ENCODE measurements around the gene PALS1.

GRCh38 chr14:67232066-67232465 is 9.2 kb upstream of the PALS1 start:
- no peak for TF ChIP-seq POLR2AphosphoS5 (IDR thresholded peaks at IDR 0.05; ENCODE audit: low read depth)
- TF ChIP-seq CTCF (IDR thresholded peaks at IDR 0.05; ENCODE audit: insufficient read depth, low read length): no peak
- no peak for TF ChIP-seq REST (IDR thresholded peaks at IDR 0.05; ENCODE audit: insufficient replicate concordance, low read depth)
